GM18511 (cell line): ENCODE data around the gene GPC6.

ENCODE experiments used
- ATAC-seq: cut with Tn5 transposase; IDR thresholded peaks from one replicate; pipeline ENCODE4 v1.9.1; 2021; ENCODE audit warnings: mild to moderate bottlenecking, moderate library complexity; ENCODE audit not compliant: unreplicated experiment

The GPC6 gene

GRCh38 chr13:93766719-93767118, 540.1 kb downstream of the GPC6 start:
- no peak for ATAC-seq

DNA sequence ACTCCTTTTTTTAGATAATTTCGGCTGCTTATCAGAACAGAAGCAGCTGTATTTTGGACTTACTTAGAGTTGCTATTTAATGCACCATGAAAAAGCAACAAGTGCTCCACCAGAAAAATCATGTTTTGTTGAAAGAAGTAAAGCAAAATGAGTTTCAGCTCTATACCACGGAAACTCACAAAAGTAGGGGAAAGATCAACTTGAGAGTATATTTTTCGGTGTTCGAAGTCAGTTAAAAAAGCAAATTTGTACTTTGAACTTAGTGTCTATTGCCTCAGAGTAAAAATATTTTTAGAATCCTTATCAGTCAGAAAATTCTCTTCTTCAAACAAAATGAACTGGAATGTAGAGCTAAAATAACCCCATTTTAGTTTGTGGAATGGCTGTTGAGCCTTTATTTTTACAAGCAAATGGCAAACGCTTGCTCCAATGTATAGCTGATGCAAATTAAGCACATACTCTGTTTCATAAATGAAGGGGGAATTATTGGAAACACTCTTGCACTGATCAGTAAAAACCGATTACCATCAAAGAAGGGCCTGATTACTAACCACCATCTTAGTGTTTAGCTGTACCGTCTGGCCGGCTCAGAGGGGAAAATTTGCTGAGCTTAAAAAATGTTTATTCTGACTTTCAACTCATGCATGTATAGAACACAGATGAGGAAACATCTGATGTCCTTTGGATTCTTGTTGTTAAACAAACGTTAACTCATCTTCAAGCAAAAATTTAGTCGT, 540.7 kb downstream of the GPC6 start:
- ATAC-seq: no peak

GRCh38 chr13:93767917-93768409, 541.4 kb downstream of the GPC6 start:
- ATAC-seq: no peak

- ATAC-seq: no peak
These were observed 542.5 kb downstream of the GPC6 start for GRCh38 chr13:93769101-93769500.

GRCh38 chr13:93769607-93770006, 543.0 kb downstream of the GPC6 start:
- no peak for ATAC-seq

DNA sequence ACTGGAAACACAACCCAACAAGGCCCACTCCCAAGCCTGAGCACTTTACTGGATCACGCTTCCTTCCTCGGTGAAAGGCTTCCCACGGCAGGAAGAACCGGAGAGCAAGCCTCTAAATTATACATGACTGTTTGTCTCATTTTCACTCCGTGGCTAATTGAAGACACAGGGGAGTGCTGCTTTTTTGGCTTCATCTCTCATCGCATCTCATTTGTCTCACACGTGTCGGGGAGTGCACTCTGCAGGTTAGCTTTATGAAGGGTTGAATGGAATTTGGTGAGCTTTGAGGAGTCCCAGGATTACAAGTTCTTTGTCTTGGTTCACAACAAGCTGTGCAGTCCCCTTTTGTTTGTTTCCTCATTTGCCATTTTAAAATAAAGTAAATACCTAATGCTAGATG, 544.6 kb downstream of the GPC6 start:
- ATAC-seq: no peak

GRCh38 chr13:93771782-93772181, 545.2 kb downstream of the GPC6 start:
- ATAC-seq: no peak

- ATAC-seq: no peak
These were observed 547.9 kb downstream of the GPC6 start for GRCh38 chr13:93774506-93774905.

- no peak for ATAC-seq
These were observed 548.4 kb downstream of the GPC6 start for GRCh38 chr13:93775027-93775426.

- ATAC-seq: no peak
These were observed 549.0 kb downstream of the GPC6 start for GRCh38 chr13:93775507-93776108.

DNA sequence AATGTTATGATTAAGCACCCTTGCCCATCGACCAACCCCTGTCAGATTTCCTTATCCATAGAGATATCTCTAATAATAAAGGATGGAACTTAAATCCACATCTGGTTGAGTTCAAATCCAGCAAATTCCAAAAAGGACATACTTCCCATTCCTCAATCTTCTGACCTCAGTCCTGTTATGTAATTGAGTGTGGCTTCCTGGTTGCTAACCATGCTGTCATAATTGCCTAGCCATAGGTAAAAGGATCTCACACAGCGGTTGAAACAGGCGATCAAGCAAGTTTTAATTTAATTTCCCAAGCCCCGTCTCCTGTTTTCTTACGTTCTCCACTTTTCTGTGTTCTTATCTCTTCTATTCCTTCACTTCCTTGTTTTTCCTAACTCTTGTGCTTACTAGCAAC, 550.3 kb downstream of the GPC6 start:
- no peak for ATAC-seq

DNA sequence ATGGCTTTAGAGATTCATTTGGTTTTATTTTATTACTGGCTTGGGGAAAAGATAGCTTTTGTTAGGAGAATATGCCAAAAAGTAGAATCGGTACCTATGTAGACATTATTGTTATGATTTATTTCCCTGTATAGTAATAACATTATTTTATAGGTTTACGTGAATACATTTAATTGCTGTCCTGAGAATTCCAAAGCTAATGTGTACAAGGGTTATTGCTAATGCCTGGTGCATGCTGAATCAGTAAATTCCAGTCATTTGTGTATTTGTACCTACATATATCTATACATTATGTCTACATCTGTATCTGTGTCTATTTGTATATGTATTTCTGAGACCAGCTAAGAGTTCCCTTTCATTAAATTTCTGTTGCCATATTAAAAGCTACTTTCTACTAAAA, 550.9 kb downstream of the GPC6 start:
- no peak for ATAC-seq

DNA sequence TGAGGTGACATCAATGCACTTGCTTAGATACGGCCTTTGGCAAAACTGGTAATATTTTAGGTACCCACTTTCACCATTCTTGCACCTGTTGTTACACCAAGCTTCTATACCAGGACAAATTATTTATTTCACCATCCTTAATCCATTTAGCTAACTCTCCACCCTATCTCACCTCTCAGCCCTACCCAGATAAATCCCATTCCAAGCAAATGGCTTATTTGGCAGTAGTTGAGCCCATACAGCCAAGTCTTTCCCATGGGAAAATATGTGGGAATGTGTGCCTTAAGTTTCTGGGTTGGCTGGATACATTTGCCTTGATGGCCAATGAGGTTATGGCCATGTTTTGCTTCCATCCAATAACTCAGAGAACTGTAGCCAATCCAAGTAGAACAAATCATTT, 551.9 kb downstream of the GPC6 start:
- no peak for ATAC-seq

- ATAC-seq: no peak
These were observed 557.6 kb downstream of the GPC6 start for GRCh38 chr13:93784191-93784590.

- no peak for ATAC-seq
These were observed 560.4 kb downstream of the GPC6 start for GRCh38 chr13:93786846-93787489.

- ATAC-seq: no peak
These were observed 561.8 kb downstream of the GPC6 start for GRCh38 chr13:93788456-93788855.

DNA sequence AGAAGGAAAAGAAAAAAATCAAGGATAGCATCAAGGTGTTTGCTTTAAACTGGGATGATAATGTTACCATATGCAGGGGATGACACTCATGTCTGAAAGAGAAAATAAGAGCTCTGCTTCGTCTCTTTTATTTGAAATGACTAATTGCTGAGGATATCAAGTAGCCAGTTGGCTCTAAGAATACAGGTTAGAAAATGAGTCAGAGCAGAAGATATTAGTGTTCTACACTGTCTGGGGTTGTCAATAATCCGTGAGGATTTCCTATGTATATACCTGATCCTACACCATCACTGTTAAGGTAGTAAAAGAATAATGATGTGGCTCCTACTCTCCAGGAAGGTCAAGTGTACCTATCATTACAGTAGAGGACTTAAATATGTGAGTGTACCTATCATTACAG, 562.5 kb downstream of the GPC6 start:
- no peak for ATAC-seq

GRCh38 chr13:93794197-93794885, 567.7 kb downstream of the GPC6 start:
- ATAC-seq: peak; percentile 86

- ATAC-seq: no peak
These were observed 570.9 kb downstream of the GPC6 start for GRCh38 chr13:93797463-93797862.

GRCh38 chr13:93800342-93800741, 573.7 kb downstream of the GPC6 start:
- no peak for ATAC-seq

- ATAC-seq: no peak
These were observed 579.1 kb downstream of the GPC6 start for GRCh38 chr13:93805736-93806135.

- no peak for ATAC-seq
These were observed 580.3 kb downstream of the GPC6 start for GRCh38 chr13:93806861-93807260.
